Glomerular endothelial cell (primary cell): Measurements from ENCODE around the gene ADAMTS12. TPM values are rescaled to one million over a fixed set of nuclear protein-coding genes. Genes with fewer than 3 reads are reported as not detected.

Source experiments
- DNase-seq: peaks from one replicate; pipeline ENCODE4 v3.0.0-alpha.2; 2011; ENCODE audit warnings: low read depth, low spot score; ENCODE audit errors: extremely low read depth
- total RNA-seq: library from RNA; depleted of rRNA; stranded (reverse); fragments of >200 nt; gene quantifications from 2 replicates; pipeline ENCODE4 v1.2.3, GENCODE V29; 2015

Gene ADAMTS12
- total RNA-seq, 1 donor from 2014 or later, result 10.9 TPM

DNA sequence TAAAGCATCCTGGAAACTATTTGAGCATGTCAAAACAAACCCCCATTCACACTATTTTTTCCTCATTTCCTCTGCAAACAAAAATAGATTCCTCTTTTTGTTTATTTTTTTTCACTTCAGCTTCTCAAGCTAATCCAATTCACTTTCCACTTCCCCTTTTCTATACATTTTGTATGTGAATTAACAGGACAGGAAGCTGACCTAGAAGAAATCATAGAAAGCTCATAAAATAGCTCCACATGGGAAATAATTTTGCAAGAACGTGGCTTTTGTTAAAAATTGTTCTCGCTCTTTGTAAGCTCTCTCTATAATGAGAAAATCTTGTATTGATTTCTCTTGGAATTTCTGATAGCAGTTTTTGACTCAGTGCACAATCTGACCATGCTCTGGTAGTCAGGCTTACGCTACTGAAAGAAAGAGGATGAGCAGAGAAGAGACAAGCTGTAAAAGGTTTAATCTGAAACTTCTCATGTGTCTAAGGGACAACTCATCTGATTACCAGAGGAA, 215.8 kb downstream of the ADAMTS12 start:
- no peak for DNase-seq

DNA sequence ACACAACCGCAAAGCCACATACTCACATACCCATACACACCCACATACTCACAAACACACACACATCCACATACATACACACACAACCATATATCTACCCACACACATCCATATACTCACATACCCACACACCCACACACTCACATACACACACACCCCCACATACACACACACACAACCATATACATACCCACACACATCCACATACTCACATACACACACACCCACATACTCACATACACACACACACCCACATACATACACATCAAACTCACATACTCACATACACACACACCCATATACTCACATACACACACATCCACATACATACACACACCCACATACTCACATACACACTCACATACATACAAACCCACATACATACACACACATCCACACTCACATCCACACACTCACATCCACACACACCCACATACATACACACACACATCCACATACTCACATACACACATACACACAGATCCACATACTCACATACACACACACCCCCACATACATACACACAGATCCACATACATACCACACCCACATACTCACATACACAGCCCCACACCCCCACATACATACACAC, 220.0 kb downstream of the ADAMTS12 start:
- DNase-seq, result no peak

DNA sequence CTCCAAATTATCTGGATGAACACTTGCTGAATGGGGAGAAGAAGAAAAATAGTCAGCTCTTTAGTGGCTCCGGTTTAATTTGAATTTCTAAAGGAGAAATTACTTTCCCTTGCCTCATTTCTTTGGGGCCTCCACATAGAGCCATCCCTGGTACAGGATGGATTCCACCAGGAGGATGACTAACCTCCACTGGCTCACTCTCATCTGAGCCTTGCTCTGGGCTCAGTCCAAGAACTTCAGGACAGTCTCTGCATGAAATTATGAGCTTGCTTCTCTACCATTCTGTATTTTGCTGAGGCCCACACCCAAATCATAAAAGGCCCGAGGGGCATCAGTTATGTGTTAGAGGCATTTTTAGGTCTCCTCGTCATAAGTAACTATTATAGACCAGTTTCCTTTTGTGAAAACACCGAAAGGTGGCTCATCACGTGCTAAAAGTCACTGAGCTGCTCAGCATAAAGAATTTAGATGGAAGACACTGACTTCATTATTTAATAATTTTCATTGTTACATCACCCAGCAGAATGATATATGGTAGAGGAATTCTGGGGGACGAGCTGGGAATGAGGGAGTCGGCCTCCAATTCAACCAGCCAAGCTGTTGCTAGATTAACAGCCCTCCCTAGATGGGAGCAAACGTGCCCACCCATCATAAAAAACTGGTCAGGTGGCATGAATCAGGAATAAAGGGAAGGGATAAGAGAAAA, 228.9 kb downstream of the ADAMTS12 start:
- DNase-seq, result no peak

DNA sequence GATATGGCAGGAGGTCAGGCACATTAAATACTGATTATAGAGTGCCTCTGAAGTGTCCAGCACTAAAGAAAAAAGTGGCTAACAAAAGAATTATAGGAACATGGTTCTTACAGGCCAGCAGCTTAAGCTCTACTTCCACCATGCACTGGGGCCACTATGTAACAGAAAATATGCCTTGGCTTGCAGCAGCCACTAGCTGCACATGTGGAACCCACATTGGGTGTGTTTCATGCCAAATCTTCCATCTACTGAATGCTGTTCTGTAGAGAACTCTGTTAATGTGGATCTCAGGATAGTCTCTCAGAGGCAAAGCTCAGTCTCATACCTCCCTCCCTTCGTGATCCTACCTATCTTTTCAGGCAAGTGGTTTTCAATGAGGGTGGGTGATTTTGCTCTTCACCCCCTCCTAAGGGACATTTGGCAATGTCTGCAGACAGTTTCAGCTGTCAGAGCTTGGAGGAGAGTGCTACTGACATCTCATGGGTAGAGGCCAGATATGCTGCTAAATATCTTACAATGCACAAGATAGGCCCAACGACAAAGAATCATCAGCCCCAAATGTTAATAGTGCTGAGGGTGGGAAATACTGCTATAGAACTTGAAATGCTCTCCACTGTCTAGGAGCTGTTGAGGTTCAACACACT, 232.1 kb downstream of the ADAMTS12 start:
- DNase-seq, result no peak

DNA sequence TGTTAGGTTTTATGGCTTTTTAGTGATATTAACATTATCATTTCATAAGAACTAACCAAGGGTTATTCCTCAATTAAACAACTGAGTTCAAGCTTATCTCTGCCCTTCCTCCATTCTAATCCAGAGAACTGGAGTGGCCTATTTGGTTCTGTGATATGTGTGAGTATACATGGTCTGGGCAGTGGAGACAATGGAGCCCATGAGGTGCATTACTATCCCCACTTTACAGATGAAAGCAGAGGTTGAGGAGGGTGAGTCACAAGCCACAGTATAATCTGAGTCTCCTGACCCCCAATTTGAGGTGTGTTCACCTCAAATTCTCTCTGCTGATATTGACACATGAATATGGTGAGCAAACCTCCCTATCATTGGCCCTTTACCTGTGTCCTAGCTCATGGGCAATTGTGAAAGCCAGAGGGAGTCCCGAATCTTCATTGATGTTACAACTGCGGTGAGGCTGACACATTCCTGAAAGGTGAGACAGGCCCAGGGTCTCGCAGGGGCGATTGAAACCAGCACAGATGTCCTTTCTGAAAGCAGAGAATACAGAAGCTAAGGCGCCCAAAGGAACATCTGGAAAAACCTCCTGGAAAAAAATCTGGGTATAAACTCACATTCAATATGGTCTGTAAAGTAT, 233.9 kb downstream of the ADAMTS12 start:
- no peak for DNase-seq

DNA sequence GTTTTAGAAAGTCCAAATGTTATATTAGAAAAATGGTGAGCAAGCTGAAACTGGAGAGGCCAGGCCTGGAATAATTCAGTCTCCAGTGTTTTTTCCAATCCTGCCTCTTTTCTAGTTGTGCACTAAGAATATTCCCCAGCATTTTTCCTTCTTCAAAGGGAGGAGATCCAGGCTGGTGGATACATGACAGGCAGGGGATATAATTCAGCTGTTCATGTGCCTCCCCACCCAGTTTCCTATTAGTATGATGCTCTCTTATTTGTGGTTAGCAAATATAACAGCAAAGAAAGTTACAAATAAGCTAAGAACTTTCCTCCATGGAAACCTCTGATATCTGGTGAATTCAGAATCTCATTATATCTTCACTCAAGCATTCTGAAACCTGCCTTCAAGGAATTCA, 234.6 kb downstream of the ADAMTS12 start:
- DNase-seq, result no peak

DNA sequence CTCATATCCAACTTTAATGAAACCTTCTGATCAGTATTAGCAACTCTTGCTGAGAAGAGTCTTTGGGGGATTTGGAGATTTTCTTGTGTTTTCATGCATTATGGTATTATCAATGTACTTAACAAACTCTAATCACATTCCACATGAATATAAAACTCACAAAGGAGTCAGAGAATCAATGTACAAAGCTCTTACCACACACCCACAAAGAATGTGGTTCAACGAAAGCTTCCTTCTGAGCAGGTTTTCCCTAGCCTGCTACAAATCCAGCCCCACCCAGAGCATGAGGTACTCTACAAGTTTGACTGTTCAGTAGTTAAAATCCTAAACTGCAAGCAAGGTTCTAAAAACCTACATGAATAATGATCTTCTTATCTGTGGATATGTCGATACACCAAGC, 240.9 kb downstream of the ADAMTS12 start:
- DNase-seq, result no peak

DNA sequence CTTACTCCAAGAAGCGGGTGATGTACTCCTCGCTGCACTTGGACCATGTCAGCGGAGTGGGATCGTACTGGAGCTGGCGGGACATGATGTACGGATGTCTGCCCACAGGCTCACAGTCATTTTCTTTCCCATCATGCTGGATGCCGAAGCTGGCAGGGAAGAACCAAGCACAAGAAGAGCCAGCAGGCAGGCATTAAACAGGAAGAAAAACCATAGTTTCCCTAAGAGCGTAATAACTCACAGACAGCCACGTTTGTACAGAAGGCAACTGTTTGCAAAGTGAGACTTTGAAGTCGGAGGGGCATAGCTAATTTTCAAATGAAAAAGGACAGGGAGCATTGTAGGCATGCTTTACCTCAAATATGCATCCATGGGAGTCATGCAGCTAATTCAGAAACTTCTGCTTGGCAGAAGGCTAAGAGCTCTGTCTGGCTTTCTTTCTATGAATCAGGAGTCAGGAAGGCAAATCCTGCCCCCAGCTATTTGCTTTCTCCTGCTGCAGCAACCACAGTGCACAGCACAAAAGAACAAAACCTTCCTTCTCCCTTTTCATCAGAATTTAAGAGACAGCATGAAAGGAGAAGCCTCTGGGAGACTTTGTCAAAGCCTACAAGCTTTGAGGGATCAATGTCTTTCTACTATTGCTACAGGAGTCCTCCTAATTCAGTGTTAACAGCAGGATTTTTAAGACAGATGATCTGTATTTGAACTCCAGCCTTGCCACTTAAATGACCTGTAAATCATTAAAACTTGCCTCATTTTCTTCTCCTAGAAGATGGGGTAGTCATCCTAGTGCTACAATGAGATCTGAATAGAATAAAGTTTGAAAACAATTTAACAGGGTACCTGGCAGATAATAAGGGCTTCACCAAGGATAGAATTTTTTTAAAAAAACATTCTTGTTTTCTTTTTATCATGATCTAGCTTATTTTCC, 242.0 kb downstream of the ADAMTS12 start:
- no peak for DNase-seq

DNA sequence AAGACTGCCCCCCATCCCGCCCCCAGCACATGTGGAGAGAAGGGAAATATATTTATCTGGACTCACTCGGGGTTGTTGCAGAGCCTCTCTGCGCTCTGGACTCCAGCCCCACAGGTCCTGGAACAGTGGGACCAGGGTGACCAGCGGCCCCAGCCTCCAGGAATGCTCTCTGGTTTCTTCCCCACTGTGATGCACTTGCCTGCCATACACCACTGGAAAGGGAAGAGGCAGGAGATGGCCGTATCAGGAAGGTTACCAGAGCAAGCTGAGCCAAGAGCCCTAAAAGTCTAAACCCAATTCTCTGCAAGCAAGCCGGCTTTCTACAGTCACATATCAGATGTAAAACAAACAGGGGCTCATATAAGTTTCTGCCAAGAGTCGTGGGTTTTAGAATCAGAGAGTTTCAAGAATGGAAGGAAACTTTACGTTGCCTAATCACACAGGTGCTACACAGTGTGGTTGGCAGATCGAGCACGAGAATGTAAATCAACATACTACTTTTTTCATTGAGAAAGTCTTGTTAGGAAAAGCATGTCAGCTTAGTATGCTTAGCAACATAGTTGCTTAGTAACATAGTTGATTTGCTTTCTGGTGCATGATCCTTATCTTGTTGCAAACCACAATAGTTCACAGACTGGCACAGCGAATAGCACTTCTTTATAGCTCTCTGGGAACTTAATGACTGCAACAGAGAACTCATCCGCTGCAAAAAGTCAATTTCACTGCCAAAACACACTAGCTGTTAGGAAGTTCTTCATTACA, 249.9 kb downstream of the ADAMTS12 start:
- no peak for DNase-seq

DNA sequence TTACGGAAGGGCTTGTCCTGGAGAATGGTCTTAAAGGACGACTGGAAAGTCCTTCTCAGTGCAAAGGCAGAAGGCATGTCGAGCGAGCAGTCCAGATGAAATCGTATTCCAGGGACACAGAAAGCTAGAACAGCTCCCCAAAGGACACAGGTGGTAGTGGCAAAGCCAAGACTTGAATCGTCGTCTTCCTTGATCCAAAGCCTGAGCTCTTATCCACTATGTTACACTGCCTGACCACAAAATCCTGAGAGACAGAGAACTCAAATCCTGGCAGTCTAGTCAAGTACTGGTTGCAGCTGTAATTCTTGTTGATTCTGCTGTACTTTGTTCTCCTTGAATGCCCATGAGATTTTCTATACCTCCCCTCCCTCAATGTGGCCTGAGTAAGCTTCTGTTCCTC, 252.3 kb downstream of the ADAMTS12 start:
- DNase-seq, result no peak

DNA sequence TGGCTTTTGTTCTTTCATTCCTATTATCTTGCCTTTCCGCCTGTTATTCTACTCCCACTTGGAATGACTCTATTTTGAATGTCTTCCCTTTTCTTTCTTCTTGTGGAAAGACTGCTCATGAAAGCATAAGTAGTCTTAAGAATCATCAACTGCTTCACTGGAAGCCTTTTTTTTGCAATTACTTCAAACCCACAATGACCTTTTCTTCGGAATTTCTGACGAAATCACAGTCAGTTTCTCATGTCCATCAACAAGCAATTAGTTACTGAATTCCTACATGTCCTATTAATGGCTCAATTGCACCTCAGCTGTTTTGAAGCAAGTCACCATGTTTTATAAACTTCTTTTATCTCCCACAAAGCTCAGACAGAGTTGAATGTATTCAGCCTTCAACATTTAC, 254.8 kb downstream of the ADAMTS12 start:
- no peak for DNase-seq

DNA sequence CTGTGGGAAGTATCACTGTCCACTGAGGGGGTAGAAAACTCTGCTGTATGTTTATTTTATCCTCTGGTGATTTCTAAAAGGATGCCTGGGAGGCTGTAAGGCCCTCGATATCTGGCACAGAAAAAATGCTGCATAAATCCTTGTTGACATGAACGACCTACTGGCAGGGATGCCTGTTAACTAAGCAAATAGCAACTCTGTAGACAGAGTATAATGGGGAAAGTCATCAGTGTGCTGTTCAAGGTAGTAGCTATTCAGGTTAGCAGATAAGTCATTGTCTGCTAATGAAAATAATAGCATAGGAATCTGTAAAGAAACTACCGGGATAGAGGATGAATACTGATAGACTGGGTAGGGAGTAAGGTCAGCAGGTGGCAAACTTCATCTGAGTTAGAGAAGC, 256.2 kb downstream of the ADAMTS12 start:
- DNase-seq, result no peak

DNA sequence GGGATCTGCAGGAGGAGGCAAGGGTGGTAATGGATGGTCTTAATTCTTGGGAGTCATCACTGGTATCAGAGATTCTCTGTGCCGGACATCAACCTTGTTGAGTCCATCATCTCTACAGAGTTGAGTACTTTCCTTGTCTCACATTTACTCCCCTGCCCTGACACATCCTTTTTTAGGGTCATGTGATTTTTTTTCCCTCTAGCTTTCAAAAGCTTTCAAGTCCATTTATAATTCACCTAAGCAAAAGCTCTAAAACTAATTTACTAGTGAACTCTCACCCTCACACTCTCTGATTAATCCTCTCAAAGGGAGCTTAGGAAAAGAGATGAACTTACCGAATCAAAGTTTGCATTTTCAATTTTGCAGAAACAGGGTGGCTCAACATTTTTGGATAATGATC, 258.1 kb downstream of the ADAMTS12 start:
- DNase-seq, result no peak

DNA sequence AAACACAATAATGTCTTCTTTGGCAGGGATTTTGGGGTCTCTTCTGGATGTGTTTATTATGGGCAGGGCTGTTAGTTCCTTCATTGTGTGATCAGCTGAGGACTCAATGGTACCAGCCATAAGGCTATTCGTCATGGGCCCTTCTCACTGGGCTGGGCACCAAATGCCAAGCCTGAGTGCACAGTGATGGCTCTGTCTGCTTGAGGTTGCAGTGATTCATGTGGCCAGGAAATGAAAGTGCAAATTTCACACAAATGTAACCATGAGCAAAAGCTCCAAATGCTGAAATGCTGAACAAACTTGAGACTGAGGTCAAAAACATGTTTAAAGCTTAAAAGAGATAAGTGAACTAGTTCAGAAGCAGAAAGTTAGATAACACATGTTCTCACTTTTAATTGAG, 260.0 kb downstream of the ADAMTS12 start:
- DNase-seq, result no peak

DNA sequence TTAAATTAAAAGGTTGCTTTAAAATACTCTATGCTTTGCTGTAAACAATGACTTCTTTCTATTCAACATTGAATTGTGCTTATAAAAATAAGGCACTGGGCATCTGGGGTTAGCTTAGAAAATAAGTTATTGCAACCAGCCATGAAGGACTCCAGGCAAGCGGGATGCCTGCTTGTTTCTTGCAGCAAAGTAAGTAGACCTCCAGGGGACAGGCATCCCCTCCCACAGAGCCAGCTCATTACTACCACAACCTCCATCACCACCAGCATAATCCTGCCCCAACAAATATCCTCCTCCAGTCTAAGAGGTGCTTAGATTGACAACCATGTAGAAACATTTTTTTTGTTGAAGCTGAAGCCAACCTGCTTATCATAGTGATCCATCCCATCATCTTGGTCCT, 260.7 kb downstream of the ADAMTS12 start:
- no peak for DNase-seq

DNA sequence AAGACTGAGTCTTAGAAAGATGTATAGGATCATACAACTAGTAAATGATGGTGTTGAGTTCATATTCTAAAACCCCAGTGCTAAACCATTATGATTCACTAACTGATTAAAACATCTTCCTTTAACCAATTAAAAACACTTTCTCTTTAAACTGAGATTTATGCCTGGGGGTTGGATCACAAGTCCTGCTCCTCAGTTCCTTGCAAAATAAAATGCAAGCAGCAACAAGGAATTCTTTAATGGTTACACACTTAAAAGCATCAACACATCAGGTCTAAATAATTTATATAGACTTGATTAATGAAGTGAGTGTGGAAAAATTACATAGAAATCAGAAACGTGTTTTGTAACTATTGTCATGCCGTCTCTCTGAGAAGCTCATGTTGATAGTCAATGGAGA, 261.8 kb downstream of the ADAMTS12 start:
- DNase-seq, result no peak

DNA sequence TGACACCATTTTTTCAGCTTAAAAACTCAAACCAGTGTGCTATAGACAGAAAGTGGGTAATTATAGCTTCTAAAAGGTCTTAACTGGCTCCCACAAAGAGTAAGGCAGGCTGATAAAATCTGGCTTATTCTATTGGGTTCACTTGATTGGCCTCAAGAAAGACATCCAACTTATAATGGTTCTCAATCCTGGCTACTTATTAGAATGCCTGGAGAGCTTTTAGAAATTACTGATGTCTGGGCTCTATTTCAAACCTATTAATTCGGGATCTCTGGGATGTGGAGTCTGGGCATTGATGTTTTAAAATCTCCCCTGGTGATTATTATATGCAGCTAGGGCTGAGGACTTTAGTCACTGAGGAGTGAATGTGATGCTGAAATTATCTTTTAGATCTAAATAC, 263.0 kb downstream of the ADAMTS12 start:
- DNase-seq, result no peak

DNA sequence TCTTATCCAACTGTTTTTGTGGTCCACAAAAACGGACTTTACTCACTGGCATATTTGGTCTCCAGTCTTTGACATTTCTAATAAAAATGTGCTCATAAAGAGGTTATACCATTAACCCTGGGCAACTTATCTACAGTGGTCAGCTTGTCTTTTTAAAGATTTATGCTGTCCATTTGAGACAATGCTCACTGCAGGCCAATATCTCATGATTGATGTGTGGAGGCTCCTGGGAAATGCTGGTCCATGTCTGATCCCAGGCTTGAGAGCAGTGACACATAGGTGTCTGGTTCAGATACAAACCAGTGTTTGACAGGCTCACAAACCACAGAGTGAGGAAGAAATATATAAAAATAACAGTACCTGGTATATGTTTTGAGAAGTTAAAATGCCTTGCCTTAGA, 270.3 kb downstream of the ADAMTS12 start:
- DNase-seq, result no peak

DNA sequence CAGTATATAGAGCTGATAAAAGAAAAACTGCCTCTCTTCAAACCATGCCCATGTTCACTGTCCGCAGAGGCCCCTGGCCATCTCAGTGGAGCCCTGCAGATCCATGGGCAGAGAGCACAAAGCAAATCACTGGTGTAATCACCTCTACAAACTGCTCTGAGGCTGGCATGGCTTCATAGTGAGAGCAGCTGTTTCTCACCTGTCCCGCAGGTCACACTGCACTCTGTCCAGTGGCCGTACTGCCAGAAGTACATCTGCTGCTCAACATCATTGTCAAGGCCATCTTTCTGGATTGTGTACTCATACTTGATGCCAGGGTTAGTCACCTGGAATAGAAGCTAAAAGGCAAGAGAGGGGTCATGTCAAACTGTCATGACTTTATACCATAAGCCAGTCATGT, 277.8 kb downstream of the ADAMTS12 start:
- DNase-seq, result no peak

DNA sequence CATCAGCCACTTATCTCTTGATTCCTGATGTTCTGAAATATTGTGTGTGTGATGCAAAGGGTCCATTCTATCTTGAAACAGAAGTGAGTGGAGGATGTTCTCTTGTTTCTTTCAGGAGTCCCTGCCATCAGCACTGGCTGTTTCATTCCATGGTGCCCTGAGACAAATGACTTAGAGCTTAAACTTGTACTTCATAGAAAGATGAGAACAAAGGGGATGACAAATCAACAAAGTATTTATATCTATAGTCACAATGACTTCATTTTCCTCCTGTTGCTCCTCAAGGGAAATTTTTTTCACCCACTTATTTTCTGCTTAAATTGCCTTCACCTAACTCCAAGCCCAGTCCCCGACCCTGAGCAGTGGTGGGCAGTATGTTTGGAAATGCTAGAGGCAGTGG, 279.4 kb downstream of the ADAMTS12 start:
- DNase-seq, result no peak
